ENCODE results near the gene CA11.
A peak's percentile ranks its signal among the peaks of the same experiment; 100 is the strongest.

GRCh38 chr19:48623556-48624066 is 22.4 kb downstream of the CA11 start:
- TF ChIP-seq GATA2 (IDR thresholded peaks at IDR 0.05; ENCODE audit: low read depth, low read length) = peak; percentile 96
- no peak for TF ChIP-seq GATA3 (IDR thresholded peaks at IDR 0.05; ENCODE audit: low read depth, low read length)

Measured in SH-SY5Y (cell line).